Keratinocyte (primary cell): Measurements from ENCODE around the gene ADAMTS17.

Experiments used
- EZH2 ChIP-seq: IDR thresholded peaks from one replicate; pipeline ENCODE4 v1.6.1; 2012; ENCODE audit warnings: inconsistent platforms, mild to moderate bottlenecking, low read length, moderate library complexity
- TF ChIP-seq, protein P1 (sequence below), 3 experiments: IDR thresholded peaks in 1 of 3; conservative IDR thresholded peaks in 1 of 3; optimal IDR thresholded peaks in 1 of 3; 2 replicates in 2 of 3; 3 replicates in 1 of 3; pipeline versions ENCODE3 to v1.5.1; 2011; ENCODE audit warnings: low read length in 3 of 3, mild to moderate bottlenecking in 3 of 3, moderate library complexity in 2 of 3, control low read depth in 1 of 3, inconsistent platforms in 1 of 3; ENCODE audit not compliant: insufficient read depth in 2 of 3; ENCODE audit errors: extremely low read depth in 1 of 3

DNA sequence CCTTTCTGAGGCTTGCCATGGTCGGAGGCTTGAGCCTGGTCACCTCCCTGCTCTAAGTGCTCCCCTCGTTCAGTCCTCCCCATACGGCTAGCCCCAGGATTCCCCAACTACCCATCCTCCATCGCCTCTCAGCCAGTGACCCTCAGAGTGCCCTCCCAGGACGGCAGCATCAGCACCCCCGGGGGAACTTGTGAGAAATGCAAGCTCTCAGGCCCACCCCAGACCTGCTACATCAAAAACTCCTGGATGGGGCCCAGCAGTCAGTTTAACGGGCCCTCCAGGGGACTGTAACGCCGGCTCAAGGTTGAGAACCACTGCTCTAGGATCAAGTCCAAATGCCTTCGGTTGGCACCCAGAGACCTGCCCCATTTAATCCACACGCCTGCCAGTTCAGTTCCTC lies 6.9 kb downstream of the ADAMTS17 start:
- TF ChIP-seq, protein P1, sequence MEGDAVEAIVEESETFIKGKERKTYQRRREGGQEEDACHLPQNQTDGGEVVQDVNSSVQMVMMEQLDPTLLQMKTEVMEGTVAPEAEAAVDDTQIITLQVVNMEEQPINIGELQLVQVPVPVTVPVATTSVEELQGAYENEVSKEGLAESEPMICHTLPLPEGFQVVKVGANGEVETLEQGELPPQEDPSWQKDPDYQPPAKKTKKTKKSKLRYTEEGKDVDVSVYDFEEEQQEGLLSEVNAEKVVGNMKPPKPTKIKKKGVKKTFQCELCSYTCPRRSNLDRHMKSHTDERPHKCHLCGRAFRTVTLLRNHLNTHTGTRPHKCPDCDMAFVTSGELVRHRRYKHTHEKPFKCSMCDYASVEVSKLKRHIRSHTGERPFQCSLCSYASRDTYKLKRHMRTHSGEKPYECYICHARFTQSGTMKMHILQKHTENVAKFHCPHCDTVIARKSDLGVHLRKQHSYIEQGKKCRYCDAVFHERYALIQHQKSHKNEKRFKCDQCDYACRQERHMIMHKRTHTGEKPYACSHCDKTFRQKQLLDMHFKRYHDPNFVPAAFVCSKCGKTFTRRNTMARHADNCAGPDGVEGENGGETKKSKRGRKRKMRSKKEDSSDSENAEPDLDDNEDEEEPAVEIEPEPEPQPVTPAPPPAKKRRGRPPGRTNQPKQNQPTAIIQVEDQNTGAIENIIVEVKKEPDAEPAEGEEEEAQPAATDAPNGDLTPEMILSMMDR (optimal IDR thresholded peaks at IDR 0.05 in 1 of 3, IDR thresholded peaks at IDR 0.05 in 1 of 3, conservative IDR thresholded peaks at IDR 0.05 in 1 of 3; ENCODE audit: extremely low read depth in 1 of 3, insufficient read depth in 2 of 3, low read length in 3 of 3): no peak
- no peak for TF ChIP-seq EZH2
